Activated naive CD8-positive, alpha-beta T cell treated with anti-CD3 and anti-CD28 coated beads, Interleukin-2, amount 10 ng/mL, durations not matched to agents 7 days and 5 days (primary cell): Measurements from ENCODE around the gene ZNF837. TPM values are rescaled to one million over a fixed set of nuclear protein-coding genes. Genes with fewer than 3 reads are reported as not detected.

Experiments
- ATAC-seq: fragments of 150-1000 bp; cut with Tn5 transposase; one replicate; pipeline ENCODE4 v1.10.0; 2021; ENCODE audit warnings: low read depth, moderate library complexity
- POLR2A ChIA-PET: fragments of 350-600 bp; sonication (Branson Sonifier 250); formaldehyde crosslinking; loops from one replicate; lab custom pipeline; 2021; ENCODE audit warnings: antibody characterized with exemption; lab: Charles Lee
- DNase-seq: peaks from one replicate; pipeline ENCODE4 v3.0.0; 2021
- H3K27ac Mint-ChIP-seq: one replicate; pipeline ENCODE4 v1.8.0; 2022; ENCODE audit warnings: mild to moderate bottlenecking, mixed read lengths
- H3K27me3 Mint-ChIP-seq: one replicate; pipeline ENCODE4 v1.8.0; 2022; ENCODE audit warnings: mild to moderate bottlenecking, moderate library complexity, mixed read lengths
- H3K36me3 Mint-ChIP-seq: one replicate; pipeline ENCODE4 v1.8.0; 2021; ENCODE audit warnings: mild to moderate bottlenecking, mixed read lengths
- H3K4me1 Mint-ChIP-seq: one replicate; pipeline ENCODE4 v1.8.0; 2021; ENCODE audit warnings: mixed read lengths
- H3K4me3 Mint-ChIP-seq: one replicate; pipeline ENCODE4 v1.8.0; 2022; ENCODE audit warnings: mild to moderate bottlenecking, moderate library complexity, mixed read lengths
- H3K9me3 Mint-ChIP-seq: one replicate; pipeline ENCODE4 v1.8.0; 2021; ENCODE audit warnings: mixed read lengths
- total RNA-seq, 2 experiments: library from RNA; stranded (reverse); gene quantifications; one replicate each; pipeline ENCODE4 v1.2.3, GENCODE V29; 2021

ZNF837 gene
- total RNA-seq, 2 experiments from 2014 or later, result 2.9 to 3.5 TPM

DNA sequence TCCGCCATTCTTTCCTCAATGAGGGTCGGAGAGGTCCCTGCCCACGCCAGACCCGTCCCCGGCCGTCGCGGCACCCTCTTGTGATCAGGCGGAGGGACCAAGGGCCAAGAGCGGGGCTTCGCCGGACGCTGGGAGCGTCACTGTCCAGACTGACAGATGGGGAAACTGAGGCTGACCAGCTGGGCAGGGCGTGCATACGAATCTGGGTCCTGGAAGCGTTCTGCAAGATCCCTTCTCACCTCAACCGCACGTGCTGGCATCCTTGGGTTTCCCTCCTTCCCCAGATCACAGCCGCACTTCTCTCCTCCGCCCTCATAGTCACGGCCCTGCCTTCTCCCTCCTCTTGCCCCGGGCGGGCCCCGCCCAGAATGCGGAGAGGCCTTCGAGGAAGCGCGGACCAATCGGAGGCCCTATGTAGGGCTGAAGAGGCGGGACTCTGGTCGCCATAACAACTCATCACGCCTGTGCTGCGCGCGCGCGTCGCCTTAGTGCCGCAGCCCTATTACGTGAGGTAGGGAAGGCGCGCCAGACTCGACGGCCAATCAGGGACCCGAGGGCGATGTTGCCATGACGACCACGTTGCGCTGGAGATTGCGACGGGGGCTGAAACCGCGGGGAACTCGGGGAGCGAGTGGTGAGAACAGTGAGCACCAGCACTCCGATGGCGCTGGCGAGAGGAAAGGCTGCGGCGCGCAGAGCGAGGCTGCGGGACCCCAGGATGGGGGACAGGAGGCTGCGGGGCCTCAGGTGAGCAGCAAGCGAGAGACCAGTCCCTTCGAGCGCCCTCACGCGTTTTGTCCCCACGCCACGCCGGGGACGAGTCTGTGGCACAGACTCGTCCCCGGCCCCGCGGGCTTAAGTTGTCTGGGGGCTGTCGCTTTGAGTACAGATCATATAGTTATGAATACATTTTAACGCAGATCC, 20.3 kb upstream of the ZNF837 start:
- peaks cover 4% of the 10 kb centered on the region for H3K27me3 Mint-ChIP-seq
- DNase-seq (peak; percentile 97), ATAC-seq (peak; percentile 99)
- H3K36me3 Mint-ChIP-seq, result no peaks in the 10 kb centered on the region
- H3K9me3 Mint-ChIP-seq, result no peaks in the 10 kb centered on the region
- POLR2A ChIA-PET, result interaction anchor here (1.1 kb wide), 1 partner anchor 69 kb away, joined by 3 read pairs; no protein-coding TSS in a partner anchor
- peak overlapping the region; percentile 91 for H3K27ac Mint-ChIP-seq
- peak overlapping the region; percentile 88 for H3K4me3 Mint-ChIP-seq
- peaks cover 15% of the 10 kb centered on the region for H3K4me1 Mint-ChIP-seq

DNA sequence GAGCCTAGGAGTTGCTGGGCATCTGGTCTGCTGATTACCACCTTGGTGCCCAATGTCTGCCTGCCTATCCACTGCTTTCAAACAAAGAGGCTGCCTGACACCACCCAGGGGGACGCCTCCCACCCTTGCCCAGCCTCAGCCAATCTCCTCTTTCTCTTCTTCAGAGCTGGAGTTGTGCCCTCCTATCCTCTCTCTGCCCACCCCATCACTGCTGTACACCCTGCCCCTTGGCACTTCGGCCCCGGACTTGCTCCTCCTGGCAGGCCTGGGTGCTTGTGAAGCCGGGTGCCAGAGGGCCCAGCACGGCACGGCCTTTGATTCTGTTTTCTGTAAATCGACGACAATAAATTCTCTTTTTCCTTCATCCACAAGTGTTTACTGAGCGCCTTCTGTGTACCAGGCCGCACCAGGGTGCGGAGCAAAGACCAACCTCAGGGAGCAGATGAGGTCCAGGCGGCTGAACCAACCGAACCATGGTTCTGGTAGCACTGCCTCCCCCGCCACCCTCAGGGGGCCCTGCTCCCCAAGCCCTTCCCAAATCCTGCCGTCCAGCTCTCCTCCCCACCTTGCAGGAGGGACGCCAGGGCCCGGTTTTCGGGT, 19.6 kb upstream of the ZNF837 start:
- Mint-ChIP-seq H3K4me1 (peaks cover 15% of the 10 kb centered on the region), H3K36me3 (peaks cover 2% of the 10 kb centered on the region), H3K4me3 (peak overlapping the region; percentile 88), H3K9me3 (no peaks in the 10 kb centered on the region), H3K27ac (peak overlapping the region; percentile 25), H3K27me3 (peaks cover 9% of the 10 kb centered on the region)
- POLR2A ChIA-PET, result interaction anchor here (1.1 kb wide), 1 partner anchor 68 kb away, joined by 3 read pairs; no protein-coding TSS in a partner anchor
- ATAC-seq, result no peak
- no peak for DNase-seq

DNA sequence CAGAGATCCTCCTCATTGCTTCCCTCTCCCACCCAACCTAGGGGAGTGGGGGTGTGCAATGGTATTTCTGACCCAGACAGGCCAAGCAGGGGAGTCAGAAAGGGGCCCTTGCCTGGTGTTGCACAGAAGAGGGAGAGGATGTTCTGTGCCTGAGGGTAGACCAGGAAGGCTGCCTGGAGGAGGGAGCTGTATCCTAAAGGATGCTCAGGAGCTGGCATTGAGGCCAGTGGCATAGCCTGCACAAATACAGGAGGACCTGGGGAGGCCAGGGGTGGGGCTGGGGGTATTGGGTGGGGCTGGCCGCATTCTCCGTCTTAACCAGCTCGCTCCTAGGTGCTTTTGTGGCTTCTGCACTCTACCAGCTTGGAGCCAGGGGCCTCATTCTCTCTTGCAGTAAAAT, 19.1 kb upstream of the ZNF837 start:
- H3K9me3 Mint-ChIP-seq, result no peaks in the 10 kb centered on the region
- peaks cover 16% of the 10 kb centered on the region for H3K4me1 Mint-ChIP-seq
- H3K36me3 Mint-ChIP-seq, result peaks cover 3% of the 10 kb centered on the region
- peaks cover 9% of the 10 kb centered on the region for H3K27me3 Mint-ChIP-seq
- no peak overlapping the region for H3K27ac Mint-ChIP-seq
- ATAC-seq (no peak), DNase-seq (no peak)
- POLR2A ChIA-PET, result interaction anchor here (1.1 kb wide), 1 partner anchor 67 kb away, joined by 3 read pairs; no protein-coding TSS in a partner anchor
- H3K4me3 Mint-ChIP-seq, result peak overlapping the region; percentile 24

DNA sequence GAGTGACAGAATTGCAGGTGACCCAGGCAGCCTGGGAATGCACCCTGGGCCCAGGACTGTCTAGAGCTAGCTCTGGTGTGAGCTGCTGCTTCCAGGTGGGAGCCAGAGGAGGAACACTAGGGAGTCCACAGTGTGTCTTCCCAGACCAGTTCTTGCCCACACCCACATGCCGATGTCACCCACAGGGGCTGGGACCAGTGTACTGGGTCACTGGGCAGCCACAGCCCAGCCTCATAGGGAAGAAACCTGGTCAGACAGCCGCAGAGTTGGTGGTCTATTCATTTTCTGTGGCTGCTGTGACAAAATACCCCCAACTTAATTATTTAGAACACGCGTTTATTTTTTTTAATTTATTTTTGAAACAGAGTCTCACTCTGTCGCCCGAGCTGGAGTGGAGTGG, 17.7 kb upstream of the ZNF837 start:
- POLR2A ChIA-PET, result no interaction called here
- peaks cover 16% of the 10 kb centered on the region for H3K4me1 Mint-ChIP-seq
- no peak overlapping the region for H3K4me3 Mint-ChIP-seq
- peaks cover 9% of the 10 kb centered on the region for H3K27me3 Mint-ChIP-seq
- H3K9me3 Mint-ChIP-seq, result no peaks in the 10 kb centered on the region
- H3K36me3 Mint-ChIP-seq, result peaks cover 13% of the 10 kb centered on the region
- ATAC-seq (no peak), DNase-seq (no peak)
- H3K27ac Mint-ChIP-seq, result no peak overlapping the region

DNA sequence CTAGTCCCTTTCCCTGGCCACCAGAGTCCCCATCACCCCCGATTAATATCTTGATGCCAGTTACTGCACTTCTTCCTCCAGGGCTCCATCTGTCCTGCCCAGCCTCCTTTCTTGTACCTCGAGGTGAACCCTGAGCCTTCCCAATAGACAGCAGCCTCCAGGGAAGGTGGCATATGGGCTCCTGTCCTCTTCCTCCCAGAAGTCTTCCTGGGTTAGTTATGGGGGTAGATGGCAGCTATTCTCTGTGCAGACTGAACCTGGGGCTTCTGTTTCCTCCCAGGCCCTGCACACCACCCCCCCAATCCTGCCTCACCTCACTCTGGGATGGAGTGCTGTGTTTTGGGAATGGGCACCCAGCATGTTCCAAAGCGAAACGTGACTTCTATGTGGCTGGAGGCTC, 17.3 kb upstream of the ZNF837 start:
- H3K27me3 Mint-ChIP-seq, result peaks cover 9% of the 10 kb centered on the region
- POLR2A ChIA-PET, result no interaction called here
- peaks cover 14% of the 10 kb centered on the region for H3K4me1 Mint-ChIP-seq
- no peak overlapping the region for H3K27ac Mint-ChIP-seq
- no peak for ATAC-seq
- H3K36me3 Mint-ChIP-seq, result peaks cover 14% of the 10 kb centered on the region
- H3K9me3 Mint-ChIP-seq, result no peaks in the 10 kb centered on the region
- DNase-seq, result no peak
- no peak overlapping the region for H3K4me3 Mint-ChIP-seq

DNA sequence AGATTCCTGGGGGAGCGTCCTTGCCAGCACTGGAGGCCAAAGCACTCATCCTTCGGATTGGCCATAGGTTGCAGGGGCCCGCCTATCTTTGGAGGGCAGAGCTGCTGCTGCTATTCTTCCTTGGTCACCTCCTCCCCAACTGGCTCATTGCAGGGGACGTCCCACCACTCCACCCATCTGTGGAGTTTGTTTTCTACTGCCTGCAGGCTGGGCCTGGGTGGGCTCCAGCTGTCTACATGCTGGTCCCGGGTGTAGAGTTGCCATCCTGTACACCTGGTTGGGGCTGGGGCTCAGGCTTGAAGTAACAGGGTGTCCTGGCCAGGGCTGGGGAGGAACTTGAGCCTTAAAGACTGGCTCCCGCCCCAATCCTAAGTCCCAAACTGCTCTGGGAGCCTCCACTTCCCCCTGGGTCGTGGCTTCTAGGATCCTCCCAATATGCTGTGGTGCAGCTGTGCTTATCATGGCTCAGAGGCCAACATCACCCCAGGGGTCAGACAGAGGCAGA, 16.8 kb upstream of the ZNF837 start:
- Mint-ChIP-seq H3K27ac (no peak overlapping the region), H3K27me3 (peaks cover 9% of the 10 kb centered on the region), H3K4me1 (peaks cover 14% of the 10 kb centered on the region), H3K9me3 (no peaks in the 10 kb centered on the region), H3K36me3 (peaks cover 19% of the 10 kb centered on the region), H3K4me3 (no peak overlapping the region)
- ATAC-seq (no peak), DNase-seq (no peak)
- POLR2A ChIA-PET, result no interaction called here

DNA sequence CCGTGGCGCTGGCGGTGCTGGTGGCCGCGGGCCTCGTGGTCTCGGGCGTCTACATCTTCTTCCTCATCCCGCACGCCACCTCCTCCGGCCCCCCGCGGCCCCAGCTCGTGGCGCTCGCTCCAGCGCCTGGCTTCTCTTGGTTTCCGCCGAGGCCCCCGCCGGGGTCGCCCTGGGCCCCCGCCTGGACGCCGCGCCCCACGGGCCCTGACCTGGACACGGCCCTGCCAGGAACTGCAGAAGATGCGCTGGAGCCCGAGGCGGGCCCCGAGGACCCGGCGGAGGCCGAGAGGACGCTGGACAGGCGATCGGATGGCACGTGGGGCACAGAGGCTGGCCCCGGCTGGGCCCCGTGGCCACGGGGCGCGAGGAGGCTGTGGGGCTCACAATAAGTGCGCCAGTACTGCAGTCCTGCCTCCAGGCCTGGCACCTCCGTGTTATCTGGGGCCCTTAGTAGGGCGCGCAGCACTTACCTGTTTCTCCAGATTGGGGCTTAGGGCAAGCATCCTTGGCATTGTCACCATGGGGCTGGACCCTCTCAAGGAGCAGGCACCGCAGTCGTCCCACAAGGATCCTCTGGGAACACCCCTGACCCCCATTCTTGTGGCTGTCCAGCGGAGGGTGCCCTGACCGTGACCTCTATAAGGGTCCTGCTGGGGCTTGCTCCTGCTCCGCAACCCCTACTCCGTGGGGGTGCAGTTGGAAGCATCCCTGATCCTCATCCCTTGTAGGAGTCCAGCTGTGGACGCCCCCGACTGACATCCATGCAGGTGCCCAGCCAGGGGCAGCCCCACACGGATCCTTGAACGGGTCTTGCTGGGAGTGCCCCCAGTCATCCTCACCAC, 16.1 kb upstream of the ZNF837 start:
- H3K9me3 Mint-ChIP-seq, result no peaks in the 10 kb centered on the region
- no peak for ATAC-seq
- DNase-seq, result no peak
- no peak overlapping the region for H3K27ac Mint-ChIP-seq
- H3K27me3 Mint-ChIP-seq, result peaks cover 9% of the 10 kb centered on the region
- no peak overlapping the region for H3K4me3 Mint-ChIP-seq
- H3K4me1 Mint-ChIP-seq, result peaks cover 15% of the 10 kb centered on the region
- POLR2A ChIA-PET, result no interaction called here
- H3K36me3 Mint-ChIP-seq, result peaks cover 19% of the 10 kb centered on the region

DNA sequence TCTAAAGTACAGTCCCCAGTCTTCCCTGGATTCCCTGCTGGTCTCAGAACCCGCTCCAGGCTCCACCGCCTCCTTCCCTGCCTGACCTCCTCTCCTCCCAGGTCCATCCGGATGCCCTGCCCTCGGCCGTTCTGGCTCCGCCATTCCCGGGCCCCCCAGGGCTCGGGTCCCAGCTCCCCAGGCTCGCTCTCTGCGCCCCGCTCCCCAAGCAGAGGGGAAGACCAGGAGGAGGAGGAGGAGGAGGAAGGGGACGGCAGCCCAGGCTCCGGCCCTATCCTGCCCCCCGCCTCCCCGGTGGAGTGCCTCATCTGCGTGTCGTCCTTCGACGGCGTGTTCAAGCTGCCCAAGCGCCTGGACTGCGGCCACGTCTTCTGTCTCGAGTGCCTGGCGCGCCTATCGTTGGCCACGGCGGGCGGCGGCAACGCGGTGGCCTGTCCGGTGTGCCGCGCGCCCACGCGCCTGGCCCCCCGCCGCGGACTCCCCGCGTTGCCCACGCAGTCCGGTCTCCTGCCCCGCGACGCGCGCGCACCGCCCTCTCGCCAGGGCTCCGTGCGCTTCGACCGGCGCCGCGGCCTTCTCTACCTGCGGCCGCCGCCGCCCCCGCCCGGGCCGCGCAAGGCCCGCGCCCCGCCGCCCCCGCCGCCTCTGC, 15.3 kb upstream of the ZNF837 start:
- Mint-ChIP-seq H3K4me3 (no peak overlapping the region), H3K27me3 (peaks cover 9% of the 10 kb centered on the region), H3K9me3 (no peaks in the 10 kb centered on the region), H3K36me3 (peaks cover 22% of the 10 kb centered on the region), H3K27ac (no peak overlapping the region), H3K4me1 (peaks cover 14% of the 10 kb centered on the region)
- POLR2A ChIA-PET, result interaction anchor here (0.6 to 1.0 kb wide), 3 partner anchors 9 to 80 kb away, joined by 3 to 7 read pairs (median 3); partner anchors contain the start of genes RPS5, ZNF446 and ZNF497
- no peak for ATAC-seq
- DNase-seq, result no peak

DNA sequence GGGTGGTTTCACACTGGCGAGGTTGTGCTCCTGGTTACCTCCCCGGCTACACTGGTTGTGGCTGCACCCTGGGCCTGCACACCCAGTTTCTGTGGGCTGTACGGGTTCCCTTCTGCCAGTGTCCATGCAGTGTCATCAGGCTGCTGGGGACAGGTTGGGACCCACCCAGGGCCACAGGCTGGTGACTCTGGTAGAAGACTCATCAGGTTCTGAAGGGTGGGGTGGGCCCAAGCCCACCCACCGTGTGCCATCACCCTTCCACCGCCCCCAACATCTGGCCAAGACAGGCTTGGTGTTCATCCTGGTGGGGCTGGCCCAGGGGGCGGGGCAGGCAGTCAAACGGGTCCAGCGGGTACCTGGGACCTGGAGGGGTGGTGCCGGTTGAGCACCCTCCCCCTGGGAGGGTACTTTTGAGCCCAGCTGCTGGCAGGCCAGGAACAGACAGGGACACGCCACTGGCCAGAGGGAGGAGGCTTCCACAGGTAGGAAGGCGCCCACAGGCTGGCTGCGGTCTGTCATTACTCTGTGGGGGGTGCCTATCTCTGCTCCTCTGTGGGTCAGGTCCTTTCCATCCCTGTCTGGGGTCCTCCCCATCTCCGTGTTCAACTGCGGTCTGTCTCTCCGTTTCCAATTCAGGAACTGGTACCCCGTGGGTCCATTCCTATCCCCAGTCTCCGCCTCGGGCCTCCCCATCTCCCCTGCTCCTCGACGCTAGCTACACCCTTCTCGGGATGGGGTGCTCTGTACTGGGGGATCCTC, 14.6 kb upstream of the ZNF837 start, which contains the start of gene RNF225:
RNF225 (plus strand) TSS at position 437 of the 759 bp plus-strand sequence. CDS start 434 bp downstream, outside the sequence.
- POLR2A ChIA-PET, result interaction anchor here (0.6 to 1.0 kb wide), 3 partner anchors 8 to 81 kb away, joined by 3 to 7 read pairs (median 3); partner anchors contain the start of genes RPS5, ZNF446 and ZNF497
- H3K4me3 Mint-ChIP-seq, result no peak within 1 kb of the TSS
- DNase-seq, result no peak
- peaks cover 9% of the 10 kb centered on the region for H3K27me3 Mint-ChIP-seq
- peaks cover 26% of the 10 kb centered on the region for H3K36me3 Mint-ChIP-seq
- H3K27ac Mint-ChIP-seq, result no peak within 1 kb of the TSS
- no peak for ATAC-seq
- no peaks in the 10 kb centered on the region for H3K9me3 Mint-ChIP-seq
- H3K4me1 Mint-ChIP-seq, result peaks cover 17% of the 10 kb centered on the region

DNA sequence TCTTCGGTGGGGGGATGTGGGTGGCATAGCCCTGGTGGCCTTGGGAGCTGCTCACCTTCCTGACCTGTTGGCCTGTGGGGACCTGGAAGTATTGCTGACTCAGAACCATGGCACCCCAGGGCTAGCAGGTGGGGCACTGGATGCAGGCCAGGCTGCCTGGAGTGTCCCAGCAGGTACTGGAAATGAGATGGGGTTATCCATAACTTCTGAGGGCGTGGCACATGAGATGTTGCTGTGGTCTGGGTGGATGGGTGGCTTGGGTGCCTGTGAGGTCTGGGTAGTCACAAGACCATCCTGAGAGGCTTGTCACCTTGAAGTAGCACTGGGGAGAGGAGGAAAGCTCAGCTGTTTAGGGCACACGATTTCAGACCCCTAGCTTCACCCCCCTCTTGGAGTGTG, 14.0 kb upstream of the ZNF837 start:
- peaks cover 9% of the 10 kb centered on the region for H3K27me3 Mint-ChIP-seq
- ATAC-seq (no peak), DNase-seq (no peak)
- no peaks in the 10 kb centered on the region for H3K9me3 Mint-ChIP-seq
- H3K27ac Mint-ChIP-seq, result no peak overlapping the region
- POLR2A ChIA-PET, result no interaction called here
- peaks cover 18% of the 10 kb centered on the region for H3K4me1 Mint-ChIP-seq
- no peak overlapping the region for H3K4me3 Mint-ChIP-seq
- H3K36me3 Mint-ChIP-seq, result peaks cover 28% of the 10 kb centered on the region

DNA sequence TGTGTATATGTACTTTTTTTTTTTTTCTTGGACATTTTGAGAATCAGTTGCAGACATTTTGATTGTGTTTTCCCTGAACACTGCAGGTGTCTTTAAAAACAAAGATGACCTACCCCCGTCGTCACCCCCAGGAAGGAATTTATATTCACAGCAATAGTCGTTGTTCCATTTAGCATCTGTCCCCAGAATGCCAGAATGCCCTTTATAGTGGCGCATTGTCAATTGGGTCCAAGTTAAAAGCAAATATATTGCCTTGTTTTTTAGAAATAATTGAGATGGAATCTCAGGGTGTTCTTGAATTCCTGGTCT, 12.8 kb upstream of the ZNF837 start:
- POLR2A ChIA-PET, result no interaction called here
- DNase-seq (no peak), ATAC-seq (no peak)
- Mint-ChIP-seq H3K27me3 (peaks cover 9% of the 10 kb centered on the region), H3K4me3 (no peak overlapping the region), H3K36me3 (peaks cover 34% of the 10 kb centered on the region), H3K9me3 (no peaks in the 10 kb centered on the region), H3K4me1 (peaks cover 24% of the 10 kb centered on the region), H3K27ac (no peak overlapping the region)
